Left kidney (tissue), 2 donors: ENCODE measurements around the gene SIX5. TPM values are rescaled to one million over a fixed set of nuclear protein-coding genes. Genes with fewer than 3 reads are reported as not detected.

ENCODE experiments used
- DNase-seq: peaks from one replicate; pipeline ENCODE4 v3.0.0-alpha.2; 2013
- polyA plus RNA-seq: library from polyadenylated mRNA; unstranded; fragments of 120-200 nt; gene quantifications from one replicate; pipeline ENCODE4 v1.2.1, GENCODE V29; 2013; ENCODE audit not compliant: insufficient read length

SIX5 gene
- polyA plus RNA-seq, 1 donor: 12.2 TPM

DNA sequence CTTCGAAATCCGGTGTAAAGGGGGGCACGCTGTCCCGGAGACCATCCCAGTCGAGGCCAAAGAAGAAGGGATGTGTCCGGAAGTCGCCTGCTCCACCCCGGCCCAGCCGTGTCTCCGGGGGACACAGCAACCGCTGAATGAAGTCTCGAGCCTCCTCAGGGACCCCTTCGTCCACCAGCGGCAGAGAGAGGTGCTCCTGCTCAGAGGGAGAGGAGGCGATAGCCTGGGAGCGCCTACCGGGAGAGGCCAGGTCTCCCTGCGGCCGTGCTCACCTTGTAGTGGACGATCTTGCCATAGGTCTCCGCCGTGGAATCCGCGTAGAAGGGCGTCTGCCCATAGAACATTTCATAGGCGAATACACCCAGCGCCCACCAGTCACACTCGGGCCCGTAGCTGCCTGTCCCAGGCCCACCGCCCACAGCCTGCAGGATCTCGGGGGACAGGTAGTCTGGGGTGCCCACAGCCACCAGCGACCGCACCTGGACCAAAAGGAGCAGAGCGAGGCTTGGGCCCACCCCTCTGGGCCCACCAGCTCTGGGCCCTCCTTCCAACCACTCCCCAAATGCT is 8.4 kb upstream of the SIX5 start:
- DNase-seq: no peak

DNA sequence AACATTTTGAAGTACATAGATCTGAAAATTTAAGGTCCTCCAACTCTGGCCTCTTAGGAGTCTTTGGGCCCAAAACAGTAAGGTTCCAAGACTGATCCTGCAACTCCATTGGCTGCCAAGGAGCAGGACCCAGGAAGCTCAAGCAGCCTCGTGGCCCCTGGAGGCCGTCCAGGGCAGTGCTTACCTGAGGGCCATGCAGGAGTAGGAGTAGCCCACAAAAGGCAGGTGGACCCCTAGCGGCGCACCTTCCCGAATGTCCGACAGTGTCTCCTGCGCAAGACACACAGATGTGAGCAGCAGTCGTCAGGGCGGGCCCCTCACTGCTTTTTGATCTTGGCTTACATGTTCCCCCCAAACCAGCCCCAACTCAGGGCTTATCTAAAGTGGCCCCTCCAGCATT is 5.7 kb upstream of the SIX5 start:
- no peak for DNase-seq

DNA sequence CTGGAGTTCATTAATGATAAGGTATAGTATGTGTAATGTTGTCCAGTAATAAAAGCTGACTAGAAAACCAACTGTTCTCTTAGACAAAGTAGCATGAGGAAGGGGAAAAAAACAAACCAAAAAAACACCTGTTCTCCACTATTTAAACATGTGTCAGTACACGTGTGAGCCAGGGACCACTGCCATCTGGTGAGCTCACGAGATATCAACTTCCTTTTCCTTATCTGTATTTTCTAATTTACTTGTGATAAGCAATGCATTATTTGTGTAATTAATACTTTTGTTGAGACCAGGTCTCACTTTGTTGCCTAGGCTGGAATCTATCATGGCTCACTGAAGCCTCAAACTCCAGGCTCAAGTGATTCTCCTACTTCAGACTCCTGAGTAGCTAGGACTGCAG is 4.3 kb upstream of the SIX5 start:
- no peak for DNase-seq

DNA sequence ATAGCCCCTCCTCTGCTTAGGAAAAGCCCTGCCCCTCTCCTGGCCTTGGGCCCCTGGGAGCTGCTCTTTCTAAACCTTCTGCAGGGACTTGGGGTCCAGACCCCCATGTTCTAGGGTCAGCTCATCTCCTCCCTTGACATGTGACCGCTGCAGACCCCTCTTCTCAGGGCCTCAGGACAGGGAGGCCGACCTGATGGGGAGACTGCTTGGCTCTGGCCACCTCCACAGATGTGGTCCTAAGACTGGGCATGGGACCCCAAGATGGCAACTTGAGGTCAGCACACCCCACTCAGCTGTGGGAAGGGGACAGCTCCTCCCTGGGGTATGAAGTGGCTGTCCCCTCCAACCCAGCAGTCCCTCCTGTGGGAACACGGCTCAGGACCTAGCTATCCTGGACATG is 3.9 kb upstream of the SIX5 start:
- no peak for DNase-seq

DNA sequence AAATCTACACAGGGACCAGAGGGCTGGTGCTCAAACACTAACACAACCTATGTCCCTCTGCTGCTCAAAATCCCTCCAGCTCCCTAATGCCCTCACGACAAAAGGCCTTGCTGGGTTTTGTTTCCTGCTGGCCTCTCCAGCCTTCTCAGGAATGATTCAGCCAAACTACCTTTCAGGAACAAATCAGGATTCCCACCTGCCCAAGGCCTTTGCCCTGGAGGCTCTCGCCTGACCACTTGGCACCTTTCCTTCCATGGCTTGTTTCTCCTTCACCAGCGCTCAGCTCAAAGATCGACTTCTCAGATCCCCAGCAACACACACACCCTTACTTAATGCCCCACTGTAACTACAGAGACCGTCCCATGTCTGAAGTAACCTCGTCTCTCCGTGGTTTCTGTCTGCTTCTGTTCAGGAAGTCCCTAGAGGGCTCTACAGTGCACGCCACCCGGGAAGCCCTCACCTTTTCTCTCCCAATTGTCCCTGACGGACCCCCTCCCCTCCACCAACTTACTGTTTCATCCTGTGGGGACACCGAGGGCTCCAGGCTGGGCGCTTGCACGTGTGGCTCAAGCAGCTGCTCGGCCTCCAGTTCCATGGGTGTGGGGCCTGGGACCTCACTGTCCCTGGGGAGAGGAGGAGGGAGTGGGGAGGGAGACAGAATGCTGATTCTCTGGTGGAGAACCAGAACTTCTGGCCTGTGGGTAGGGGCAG is 3.2 kb upstream of the SIX5 start:
- no peak for DNase-seq

DNA sequence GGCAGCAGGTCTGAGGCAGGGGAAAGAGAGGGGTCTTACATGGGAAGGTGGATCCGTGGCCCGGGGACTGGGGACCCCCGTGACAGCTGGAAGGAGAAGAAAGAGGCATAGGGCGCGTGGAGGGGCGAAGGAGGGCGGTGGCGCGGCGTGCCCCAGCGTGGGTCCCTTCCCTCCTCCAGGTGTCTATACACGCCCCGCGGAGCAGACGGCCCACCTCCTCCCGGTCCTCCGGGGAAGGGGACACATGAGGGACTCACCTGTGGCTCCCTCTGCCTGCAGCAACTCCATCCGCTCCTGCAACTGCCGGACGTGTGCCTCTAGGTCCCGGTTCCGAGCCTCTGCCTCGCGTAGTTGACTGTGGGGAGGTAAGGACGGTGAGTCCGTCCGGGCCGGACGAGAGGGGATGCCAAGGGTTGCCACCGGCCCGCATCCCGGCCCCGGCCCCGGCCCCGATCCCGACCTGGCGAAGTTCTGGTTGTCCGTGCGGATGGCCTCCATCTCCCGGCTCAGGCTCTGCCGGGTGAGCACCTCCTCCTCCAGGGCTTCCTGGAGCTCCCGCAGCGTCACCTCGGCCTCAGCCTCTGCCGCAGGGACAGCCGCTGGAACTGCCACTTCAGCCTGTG is 2.4 kb upstream of the SIX5 start:
- DNase-seq: no peak

DNA sequence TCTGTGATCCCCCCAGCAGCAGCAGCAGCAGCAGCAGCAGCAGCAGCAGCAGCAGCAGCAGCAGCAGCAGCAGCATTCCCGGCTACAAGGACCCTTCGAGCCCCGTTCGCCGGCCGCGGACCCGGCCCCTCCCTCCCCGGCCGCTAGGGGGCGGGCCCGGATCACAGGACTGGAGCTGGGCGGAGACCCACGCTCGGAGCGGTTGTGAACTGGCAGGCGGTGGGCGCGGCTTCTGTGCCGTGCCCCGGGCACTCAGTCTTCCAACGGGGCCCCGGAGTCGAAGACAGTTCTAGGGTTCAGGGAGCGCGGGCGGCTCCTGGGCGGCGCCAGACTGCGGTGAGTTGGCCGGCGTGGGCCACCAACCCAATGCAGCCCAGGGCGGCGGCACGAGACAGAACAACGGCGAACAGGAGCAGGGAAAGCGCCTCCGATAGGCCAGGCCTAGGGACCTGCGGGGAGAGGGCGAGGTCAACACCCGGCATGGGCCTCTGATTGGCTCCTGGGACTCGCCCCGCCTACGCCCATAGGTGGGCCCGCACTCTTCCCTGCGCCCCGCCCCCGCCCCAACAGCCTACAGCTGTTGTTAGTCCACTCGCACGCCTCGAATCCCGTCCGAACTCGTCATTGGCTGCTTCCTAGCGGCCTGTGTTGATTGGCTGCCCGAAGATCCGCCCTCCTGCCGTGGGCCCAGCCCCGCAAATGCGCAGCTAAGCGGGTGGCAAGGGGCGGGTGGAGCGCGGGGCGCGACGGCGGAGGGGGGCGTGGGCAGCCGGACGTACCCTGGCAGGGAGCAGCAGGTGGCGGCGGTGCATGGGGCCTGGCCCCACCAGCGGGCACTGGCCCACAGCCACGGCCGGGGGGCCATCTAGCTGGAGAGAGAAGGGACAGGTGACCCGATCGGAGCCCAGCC is 1.4 kb upstream of the SIX5 start:
- DNase-seq: peak; percentile 96

DNA sequence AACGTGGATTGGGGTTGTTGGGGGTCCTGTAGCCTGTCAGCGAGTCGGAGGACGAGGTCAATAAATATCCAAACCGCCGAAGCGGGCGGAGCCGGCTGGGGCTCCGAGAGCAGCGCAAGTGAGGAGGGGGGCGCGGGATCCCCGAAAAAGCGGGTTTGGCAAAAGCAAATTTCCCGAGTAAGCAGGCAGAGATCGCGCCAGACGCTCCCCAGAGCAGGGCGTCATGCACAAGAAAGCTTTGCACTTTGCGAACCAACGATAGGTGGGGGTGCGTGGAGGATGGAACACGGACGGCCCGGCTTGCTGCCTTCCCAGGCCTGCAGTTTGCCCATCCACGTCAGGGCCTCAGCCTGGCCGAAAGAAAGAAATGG is 754 bp upstream of the SIX5 start:
- no peak for DNase-seq

DNA sequence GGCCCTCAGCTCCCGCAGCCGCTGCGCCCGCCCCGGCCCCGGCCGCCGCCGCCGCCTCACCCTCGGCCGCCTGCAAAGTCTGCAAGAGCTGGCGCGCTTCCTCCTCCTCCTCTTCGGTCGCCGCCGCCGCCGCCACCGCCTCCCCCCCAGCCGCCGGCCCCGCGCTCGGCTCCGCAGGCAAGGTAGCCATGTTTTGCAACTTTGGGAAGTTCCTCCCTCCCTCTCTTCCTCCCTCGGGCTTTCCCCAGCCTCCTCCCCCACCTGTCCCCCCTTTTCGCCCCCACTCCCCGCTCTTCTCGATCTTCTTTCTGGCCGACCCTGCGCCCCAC is 433 bp downstream of the SIX5 start:
- no peak for DNase-seq

DNA sequence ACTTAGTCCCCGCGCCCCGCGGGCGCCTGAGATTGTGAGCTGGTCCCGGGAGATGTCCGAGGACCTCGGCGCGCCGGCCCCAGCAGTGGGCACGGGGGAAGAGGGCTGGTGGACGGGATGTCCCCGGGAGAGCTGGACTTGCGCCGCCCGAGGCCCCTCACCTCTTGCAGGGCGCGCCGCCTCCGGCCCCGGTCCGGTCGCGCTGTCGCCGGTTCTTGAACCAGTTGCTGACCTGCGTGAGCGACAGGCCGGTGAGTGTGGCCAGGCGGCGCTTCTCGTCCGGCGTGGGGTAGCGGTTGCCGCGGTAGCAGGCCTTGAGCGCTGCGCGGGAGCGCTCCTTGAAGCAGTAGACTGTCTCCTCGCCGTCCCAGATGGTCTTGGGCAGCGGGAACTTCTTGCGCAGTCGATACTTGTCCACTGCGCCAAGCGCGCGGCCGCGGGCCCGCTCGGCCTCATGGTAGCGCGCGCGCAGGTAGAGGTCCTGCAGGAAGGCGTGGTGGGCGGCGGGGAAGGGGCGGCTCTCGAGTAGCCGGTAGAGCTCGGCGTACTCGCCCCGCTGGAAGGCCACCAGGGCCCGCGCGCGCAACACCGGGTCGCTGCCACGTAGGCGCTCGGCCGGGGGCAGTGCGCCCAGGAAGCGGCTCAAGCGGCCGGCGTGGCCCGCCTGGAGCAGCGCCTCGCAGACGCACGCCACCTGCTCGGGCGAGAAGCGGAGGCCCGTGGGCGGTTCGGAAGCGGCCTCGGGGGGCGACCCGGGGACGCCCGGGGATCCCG is 984 bp downstream of the SIX5 start:
- DNase-seq: peak; percentile 68

DNA sequence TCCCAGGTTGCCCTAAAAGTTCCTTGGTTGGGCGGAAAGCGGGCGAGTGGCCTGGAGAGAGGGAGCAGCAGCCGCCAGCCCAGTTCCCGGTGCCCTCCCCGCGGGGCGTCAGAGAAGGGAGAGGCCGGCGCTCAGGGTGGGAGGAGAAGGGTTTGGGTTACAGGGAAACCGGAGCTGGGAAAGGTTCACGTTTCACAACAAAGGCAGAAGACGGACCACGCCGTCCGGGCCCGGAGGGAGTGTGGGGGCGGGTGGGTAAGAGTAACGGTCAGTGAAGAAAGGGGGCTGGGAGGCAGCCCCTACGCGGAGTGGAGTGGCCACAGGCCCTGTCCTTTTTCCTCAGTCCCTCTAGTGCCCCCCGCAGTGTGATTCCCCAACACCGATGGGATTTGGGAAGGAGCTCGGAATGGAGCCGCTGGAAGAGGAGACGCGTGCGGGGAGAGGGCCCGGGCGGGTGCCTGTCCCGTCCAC is 1.6 kb downstream of the SIX5 start:
- DNase-seq: peak; percentile 88

DNA sequence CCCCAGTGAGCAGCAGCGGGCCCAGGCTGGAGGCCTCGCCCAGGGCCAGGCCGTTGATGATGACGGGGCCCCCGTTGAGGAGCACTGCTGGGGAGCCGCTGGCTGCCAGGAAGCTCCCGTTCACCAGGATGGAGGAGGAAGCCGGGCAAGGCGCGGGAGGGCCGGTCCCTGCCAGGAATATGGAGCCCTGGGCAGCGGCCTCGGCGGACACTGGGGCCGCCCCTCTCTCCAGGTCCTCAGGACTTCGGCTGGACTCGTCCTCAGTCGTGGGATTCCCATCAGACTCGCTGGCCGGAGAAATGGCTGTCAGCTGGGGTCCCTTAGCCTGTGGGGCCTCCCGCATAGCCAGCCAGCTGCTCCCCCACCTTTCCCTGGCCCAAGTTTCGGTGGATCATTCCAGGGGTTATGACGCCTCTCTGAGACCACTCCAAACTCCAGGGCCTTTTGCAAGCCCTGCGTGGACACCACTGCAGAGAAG is 2.1 kb downstream of the SIX5 start:
- no peak for DNase-seq

DNA sequence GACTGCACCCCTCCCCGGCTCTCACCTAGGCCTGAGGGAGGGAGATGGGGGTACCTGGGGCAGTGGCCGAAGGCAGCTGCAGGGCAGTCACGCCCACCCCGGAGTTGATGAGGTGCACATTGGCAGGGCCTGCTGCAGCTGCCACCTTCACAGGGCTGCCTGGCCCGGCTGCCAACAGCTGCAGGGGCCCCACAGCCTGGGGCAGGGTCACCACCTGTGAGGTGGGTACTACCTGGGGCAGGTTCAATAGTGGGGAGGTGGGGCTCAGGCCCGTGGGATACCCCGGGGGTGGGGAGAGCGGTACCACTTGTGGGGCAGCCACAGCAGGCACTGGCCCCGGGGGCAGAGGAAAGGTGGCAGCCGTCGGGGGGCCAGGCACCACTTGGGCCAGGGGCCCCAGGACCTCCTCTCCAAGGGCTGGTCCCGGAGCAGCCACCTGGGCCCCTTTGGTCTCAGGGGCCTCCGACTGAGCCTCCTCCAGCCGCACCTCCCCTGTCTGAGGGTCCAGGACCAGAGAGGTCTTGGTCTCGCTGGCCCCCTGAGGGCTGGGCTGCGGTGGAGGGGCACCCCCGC is 2.7 kb downstream of the SIX5 start:
- DNase-seq: no peak

DNA sequence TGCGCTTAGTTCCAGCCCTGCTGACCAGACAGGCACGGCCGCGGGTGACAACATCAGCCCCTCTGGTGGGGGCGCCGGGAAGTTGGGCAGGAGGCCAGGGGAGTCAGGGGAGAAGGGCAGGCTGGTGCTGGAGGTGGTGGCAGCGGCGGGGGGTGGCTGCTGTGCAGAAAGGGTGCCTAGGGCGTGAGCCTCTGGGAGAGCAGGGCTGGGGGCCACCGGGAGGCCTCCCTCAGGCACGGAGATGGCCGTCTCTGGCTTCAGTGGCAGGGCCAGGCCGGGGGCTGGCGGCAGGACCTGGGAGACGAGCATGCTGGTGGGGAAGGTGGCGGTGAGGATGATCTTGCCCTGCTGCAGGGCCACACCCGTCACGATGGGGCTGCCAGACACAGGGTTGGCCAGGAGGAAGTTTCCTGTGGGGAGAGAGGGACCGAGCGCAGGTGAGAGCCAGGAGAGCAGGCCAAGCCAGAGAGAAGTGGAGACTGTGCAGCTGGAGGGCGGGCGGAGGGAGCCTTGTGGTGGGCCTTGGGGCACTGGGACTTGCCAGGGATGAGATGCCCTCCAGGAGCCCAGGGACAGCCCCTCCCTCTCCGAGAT is 3.3 kb downstream of the SIX5 start:
- no peak for DNase-seq

DNA sequence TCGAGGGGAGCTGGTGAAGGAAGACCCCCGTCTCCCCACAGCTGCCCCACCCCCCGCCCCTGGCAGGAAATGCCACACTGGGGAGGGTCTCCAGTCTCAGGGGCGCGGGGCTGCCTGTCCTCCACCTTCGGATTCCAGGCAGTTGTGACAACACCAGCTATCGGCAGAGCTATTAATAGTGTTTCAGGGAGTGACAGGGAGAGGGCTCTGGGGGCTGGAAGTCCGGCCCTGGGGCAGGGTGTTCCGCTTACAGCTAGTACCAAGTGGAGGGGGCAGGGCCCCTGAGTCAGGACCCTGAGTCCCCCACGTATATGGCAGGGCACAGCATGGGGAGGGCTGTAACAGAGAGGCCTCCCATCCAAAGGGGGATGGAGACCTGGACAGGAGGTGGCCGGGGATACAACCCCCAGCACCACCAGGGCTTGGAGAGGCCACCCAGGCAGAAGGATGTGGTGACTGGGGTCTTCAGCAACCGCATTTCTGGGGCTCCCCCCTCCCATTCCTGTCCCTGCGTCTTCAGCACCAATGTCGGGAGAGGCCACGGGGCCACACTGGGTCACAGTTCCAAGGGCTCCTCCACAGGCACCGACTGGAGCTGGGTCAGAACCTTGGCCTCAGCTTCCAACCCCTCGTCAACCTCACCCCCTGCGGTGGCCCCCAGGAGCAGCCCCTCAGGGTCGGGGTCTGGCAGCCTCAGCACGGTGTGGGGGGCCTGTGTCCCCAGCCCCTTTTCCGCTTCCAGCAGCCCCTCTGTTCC is 3.9 kb downstream of the SIX5 start:
- no peak for DNase-seq

DNA sequence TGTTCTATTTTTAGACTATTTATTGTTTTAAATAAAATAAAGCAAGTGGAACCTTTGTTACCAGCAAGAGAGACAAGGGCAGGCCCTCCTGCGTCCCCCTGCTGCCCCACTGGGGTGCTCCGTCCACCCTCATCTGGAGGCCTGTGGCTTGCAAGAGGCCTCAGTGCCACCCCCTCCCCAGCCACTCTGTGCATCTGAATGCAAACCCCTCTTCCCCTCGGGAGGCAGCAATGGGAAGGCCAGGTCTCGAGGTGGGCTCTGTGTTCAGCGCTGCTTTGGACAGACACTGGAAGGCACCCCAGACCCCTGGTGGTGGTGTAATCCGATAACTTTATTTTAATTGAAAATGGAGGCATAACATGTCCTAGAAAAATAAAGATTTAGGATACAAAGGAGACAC is 4.6 kb downstream of the SIX5 start:
- DNase-seq: no peak

DNA sequence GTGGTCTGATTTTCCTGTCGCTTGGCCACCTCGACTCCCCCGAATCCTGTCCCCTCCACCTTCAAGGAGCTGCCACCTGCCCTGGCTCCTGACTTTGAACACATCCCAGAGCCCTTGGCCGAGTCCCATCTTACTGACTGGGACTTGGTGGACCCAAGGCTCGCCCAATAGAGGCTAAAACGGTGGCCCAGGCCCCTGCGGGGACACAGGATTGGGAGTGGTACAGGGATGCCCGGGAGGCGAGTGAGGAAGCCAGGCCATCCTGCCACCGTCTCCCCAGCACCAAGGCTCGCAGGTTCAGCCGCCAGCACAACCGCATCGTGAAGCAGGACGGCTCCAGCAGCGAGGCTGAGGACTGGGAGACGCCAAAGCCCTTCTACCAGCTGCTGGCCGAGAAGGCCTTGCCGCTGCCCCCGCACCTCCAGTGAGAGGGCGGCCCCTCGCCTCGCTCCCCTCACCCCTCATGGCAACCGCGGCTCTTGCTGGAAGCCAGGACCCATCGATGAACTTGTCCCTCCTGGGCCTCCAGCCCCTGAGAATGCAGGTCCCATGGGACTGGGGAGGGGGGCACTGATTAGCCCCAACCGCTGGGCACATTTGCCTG is 5.3 kb downstream of the SIX5 start:
- no peak for DNase-seq

DNA sequence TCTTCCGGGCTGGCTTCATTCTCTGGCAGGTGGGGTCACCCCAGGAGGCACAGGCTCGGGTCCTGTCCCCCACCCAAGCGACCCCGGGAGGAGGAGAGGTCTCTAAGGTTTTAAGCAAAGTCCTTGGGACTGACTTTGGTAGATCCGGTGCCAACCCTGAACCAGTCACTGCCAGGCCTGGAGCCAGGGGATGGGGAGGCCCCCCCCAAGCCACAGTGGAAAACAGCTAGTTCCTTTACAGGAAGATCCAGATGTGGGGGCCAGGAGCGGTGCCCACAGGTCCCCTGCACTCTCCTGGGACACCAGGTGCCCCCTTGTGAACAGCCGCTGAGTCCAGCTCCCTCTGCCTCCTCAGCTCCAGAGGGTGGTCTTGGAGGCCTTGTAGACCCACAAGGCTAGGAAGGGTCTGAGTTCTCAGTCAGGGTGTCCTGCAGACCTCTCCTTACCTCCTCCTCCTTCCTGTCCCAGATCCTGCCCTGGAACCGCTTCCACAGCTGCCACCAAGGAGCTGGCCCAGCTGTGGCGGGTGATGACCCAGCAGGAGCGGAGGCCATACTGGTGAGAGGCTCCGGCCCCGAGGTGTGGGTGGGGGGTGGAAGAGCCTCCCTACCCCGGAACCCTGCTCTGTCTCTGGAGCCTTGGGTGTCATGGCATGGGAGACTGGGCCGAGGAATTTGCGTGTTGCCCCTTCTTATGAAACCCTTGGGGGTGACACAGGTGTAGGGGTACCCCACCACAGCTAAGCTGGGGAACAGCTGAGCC is 6.0 kb downstream of the SIX5 start:
- no peak for DNase-seq

DNA sequence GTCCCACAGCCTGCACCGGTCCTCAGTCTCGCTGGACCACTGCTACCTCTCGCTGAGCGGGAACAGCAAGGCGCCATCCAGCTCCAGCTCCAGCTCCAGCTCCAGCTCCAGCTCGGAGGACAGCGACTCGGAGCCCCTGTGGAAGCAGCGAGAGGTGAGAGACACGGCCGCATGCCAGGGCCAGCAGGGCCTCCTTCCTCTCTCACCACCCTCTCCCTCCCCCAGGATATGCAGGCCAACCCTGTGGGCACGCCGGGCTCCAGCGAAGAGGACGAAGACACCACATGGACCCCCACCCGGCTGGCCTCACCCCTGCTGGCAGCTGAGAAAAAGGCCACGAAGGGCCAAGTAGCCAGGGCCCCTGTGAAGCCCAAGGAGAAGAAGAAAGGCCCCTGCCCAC is 7.3 kb downstream of the SIX5 start:
- DNase-seq: no peak
